MM.1S (cell line): ENCODE results near the gene LYSMD2.

Experiments
- EZH2 ChIP-seq: fragments of 300-600 bp; sonication (generic); optimal IDR thresholded peaks from 2 replicates; pipeline ENCODE3; 2017; ENCODE audit warnings: low read depth, mild to moderate bottlenecking, antibody characterized with exemption, low read length, mixed read lengths
- EZH2phosphoT487 ChIP-seq: fragments of 300-600 bp; sonication (generic); IDR thresholded peaks from 2 replicates; pipeline ENCODE4 v1.6.1; 2018; ENCODE audit warnings: antibody characterized with exemption, low read length
- TF ChIP-seq, protein P1 (sequence below): fragments of 300-600 bp; sonication (generic); IDR thresholded peaks from 2 replicates; pipeline ENCODE4 v1.5.1; 2016; ENCODE audit warnings: antibody characterized with exemption, low read length, mixed read lengths

DNA sequence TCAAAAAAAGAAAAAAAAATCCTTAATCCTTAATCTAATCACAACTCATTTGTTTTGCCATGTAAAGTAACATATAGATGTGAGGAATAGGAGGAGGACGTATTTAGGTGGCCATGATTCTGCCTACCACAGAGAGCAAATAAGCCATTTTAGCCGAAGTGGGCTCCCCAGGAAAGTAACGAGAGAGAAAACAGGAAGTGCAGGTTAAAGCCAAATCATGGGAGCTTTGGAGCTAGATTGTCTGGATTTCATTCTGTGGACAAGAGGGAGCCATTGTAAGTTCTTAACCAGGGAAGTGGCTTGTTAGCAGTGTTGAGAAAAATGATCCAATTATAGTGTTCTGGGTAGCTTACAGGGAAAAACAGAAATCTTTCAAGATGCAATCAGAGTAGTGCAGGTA lies 23.4 kb upstream of the LYSMD2 start:
- TF ChIP-seq, protein P1, sequence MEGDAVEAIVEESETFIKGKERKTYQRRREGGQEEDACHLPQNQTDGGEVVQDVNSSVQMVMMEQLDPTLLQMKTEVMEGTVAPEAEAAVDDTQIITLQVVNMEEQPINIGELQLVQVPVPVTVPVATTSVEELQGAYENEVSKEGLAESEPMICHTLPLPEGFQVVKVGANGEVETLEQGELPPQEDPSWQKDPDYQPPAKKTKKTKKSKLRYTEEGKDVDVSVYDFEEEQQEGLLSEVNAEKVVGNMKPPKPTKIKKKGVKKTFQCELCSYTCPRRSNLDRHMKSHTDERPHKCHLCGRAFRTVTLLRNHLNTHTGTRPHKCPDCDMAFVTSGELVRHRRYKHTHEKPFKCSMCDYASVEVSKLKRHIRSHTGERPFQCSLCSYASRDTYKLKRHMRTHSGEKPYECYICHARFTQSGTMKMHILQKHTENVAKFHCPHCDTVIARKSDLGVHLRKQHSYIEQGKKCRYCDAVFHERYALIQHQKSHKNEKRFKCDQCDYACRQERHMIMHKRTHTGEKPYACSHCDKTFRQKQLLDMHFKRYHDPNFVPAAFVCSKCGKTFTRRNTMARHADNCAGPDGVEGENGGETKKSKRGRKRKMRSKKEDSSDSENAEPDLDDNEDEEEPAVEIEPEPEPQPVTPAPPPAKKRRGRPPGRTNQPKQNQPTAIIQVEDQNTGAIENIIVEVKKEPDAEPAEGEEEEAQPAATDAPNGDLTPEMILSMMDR: no peak
- TF ChIP-seq EZH2 (no peak), EZH2phosphoT487 (no peak)
